NCI-H1105 treated with DMSO at 0.1 percent for 48 hours (cell line): ENCODE results near the gene GPR107.

Source experiments
- DNase-seq: peaks from one replicate; lab custom pipeline; 2025; lab: John Stamatoyannopoulos, UW

GPR107 gene

DNA sequence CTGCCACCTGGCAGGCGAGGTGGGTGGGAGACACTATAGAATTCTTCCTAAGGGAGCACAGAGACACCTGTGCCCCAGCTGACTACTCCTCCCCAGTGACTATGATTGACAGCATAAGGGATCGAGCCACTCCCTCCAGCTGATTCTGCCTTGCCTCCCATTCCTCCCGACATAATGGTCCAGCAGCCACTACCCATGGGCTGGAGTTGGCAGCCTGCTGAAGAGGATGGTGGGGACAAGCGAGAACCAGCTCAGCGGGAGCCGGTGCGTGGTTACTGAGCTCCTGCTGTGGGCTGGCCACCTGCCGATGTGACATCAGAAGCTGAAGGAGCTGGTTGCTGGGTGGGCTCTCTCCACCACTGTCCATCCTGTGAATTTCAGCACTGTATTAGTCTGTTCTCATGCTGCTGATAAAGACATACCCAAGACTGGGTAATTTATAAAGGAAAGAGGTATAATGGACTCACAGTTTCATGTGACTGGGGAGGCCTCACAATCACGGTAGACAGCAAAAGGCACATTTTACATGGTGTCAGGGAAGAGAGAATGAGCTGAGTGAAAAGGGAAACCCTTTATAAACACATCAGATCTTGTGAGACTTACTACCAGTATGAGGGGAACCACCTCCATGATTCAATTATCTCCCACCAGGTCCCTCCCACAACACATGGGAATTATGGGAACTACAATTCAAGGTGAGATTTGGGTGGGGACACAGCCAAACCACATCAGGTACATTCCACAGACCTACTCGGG lies 106.4 kb downstream of the GPR107 start:
- peak; percentile 24 for DNase-seq

DNA sequence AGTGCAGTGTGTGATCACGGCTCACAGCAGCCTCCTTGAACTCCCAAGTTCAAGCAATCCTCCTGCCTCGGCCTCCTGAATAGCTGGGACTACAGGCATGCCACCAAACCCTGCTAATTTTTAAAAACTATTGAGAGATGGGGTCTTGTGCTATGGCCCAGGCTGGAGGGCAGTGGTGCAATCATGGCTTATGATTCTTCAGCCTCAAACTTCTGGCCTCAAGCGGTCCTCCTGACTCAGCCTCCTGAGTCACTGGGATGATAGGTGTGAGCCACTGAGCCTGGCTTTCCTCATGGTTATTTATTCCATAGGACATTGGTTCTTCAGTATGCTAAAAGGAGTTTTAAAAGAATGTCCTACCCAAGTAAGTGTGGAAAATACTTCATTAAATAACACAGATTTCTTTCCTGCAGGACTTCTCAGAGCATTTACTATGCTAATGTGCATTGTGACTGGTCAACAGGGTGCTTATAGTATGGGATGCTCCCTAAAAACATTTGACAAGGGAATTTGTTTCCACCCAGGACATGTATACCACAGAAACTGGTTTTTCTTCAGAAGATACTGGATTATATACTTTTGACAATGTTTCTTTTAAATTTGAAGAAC lies 107.3 kb downstream of the GPR107 start:
- no peak for DNase-seq

DNA sequence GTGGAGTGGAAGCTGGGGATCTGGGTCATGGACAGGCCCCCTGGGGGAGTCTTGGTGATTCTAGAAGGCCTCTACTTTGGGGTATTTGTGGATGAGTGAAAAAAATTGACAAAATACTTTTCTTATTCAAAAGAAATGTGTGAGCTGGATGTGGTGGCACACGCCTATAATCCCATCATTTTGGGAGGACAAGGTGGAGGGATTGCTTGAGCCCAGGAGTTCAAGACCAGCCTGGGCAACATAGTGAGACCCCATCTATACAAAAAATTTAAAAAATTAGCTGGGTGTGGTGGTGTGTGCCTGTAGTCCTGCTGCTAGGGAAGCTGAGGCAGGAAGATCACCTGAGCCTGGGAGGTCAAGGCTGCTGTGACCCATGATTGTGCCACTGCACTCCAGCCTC lies 111.9 kb downstream of the GPR107 start:
- DNase-seq: no peak

DNA sequence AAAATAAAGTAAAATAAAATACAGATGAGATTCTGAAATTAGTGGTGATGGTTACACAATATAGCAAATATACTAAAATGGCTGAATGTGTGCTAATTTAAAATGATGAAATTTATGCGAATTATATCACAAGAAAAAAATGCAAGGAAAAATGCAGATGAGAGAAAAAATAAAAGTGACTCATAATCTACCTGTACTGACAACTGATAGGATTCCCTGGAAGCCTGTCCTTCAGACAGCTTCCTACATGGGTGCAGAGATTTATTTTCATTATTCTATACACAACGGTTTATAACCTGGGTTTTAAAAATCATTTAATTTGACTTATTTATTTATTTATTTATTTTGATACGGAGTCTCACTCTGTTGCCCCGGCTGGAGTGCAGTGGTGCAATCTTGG lies 112.7 kb downstream of the GPR107 start:
- no peak for DNase-seq

- DNase-seq: no peak
Measured at GRCh38 chr9:130167927-130168326, 114.2 kb downstream of the GPR107 start.

GRCh38 chr9:130171226-130172148 lies 117.8 kb downstream of the GPR107 start:
- no peak for DNase-seq

DNA sequence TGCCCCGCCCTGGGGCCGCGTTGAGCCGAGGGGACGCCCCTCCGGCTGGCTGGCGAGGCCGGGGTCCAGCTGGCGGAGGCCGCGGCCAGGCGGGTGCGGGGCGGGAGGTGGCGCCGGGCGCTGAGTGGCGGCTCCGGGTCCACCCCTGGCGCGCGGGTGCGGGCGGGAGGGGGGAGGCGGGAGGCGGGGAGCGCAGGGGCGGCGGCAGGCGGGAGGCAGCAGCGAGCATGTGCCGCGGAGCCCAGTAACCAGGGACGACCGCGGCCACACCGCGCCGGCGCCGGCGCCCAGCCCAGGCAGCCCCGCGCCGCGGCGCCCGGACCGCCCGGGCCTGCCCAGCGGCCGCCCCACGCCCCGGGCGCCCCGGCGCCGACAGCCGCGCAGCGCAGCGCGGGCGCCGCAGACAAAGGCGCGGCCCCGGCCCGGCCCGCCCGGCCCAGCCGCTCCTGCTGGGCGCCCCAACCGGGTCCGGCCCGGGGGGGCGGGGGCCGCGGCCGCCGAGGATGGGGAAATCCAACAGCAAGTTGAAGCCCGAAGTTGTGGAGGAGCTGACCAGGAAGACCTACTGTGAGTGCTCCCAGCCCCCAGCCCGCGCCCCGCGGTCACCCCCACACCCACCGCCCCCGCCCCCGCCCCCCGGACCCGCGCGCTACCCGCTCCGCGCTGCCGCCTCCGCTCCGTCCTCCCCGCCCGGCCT lies 118.6 kb downstream of the GPR107 start, which contains the start of gene NCS1:
NCS1 (plus strand) TSS at position 244 of the 697 bp plus-strand sequence; CDS start at position 504, 260 bp downstream.
- peak; percentile 51 for DNase-seq

DNA sequence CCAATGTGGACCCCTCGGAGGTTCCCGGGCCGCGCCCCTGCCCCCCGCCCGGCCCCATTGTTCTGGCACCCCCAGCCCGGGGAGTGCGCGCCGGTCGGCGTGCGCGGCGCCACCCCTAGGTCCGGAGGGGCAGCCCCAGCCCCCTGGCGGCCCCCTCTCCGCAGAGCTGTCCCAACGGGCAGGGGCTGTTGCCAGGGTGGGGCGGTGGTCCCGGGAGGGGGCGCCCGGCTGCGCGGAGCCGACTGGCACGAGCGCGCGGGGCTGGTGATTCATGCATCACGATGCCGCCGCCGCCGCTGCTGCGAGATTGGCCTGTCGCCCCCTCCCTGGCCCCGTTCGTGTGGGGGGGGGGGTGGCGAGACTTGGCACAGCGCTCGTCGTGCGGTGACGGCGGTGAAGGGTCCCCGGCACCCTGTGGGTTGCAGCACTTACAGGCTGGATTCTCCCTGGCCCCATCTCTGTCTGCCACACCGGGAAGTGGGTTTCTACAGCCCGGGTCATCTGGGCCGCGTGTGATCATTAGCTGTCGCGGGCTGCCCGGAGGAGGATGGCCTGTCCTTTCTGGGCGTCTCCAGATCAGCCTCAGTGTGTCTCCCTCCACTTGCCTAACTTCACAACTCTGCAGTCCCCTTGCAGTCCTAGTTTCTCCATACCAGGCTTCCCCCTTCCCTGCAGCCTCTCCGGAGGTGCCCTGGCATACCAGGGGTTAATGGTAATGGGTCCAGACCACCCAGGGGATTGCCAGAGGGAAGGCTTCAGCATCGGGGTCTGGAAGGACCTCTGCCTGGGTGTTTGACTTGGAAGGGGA lies 119.4 kb downstream of the GPR107 start:
- no peak for DNase-seq

DNA sequence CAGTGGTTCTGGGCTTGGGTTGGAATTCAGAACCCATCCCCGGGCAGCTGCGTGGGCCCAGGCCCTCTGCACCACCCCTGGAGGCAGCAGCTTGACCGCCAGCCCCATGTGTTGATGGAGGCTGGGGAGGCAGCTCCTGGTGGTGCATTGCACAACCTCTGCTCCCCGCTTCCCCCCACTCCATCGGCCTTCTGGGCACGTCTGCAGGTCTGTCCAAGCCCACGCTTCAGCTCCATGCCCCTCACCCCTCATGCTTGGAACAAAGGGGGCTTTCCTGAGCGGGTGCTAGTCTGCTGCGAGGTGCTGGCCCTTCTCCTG lies 119.9 kb downstream of the GPR107 start:
- no peak for DNase-seq

- DNase-seq: no peak
Measured at GRCh38 chr9:130174025-130174424, 120.3 kb downstream of the GPR107 start.

GRCh38 chr9:130174920-130175321 lies 121.2 kb downstream of the GPR107 start:
- DNase-seq: no peak

DNA sequence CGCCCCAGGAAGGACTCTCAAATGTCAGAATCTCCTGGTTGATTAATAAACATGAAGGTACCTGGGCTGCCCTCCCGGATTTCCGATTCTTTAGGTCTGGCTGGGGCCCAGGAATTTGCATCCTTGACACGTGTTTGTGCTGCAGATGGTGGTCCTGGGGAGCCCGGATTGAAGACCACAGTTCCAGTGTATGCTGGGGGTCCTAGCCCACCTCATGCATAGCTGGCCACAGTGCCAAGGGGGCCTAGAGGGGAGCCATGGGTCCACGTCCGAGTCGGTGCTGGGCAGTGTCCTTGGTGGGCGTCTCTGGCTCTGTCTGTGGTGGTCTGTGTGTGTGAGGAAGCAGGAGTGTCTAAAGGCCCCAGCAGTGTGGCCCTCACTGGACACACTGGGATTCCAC lies 121.6 kb downstream of the GPR107 start:
- DNase-seq: no peak

- no peak for DNase-seq
Measured at GRCh38 chr9:130176760-130177159, 123.1 kb downstream of the GPR107 start.

- DNase-seq: no peak
Measured at GRCh38 chr9:130177898-130178805, 124.4 kb downstream of the GPR107 start.

GRCh38 chr9:130179331-130179907 lies 125.7 kb downstream of the GPR107 start:
- no peak for DNase-seq

DNA sequence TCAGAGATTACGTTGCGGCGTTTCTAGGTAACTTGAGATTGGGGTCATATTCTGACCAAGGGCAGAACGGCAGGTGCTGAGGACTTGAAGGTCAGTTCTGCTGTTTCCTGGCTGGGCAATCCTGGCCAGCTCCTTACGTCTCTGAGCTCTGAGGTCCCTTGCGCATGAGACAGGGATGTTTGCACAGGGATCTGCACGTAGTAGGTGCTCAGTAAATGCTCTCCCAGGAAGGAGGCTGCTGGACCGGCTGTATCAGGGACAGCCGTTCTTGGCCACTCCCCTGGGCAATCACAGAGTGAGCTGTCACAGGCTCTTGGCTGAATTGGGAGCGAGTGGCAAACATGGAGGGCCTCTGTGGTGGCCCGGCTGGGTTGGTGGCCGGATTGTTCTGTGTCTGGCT lies 126.8 kb downstream of the GPR107 start:
- DNase-seq: no peak

GRCh38 chr9:130181678-130182380 lies 128.1 kb downstream of the GPR107 start:
- DNase-seq: no peak

- DNase-seq: no peak
Measured at GRCh38 chr9:130182381-130182909, 128.7 kb downstream of the GPR107 start.
